ENCODE results near the gene LOXL1. TPM values are rescaled to one million over a fixed set of nuclear protein-coding genes. Genes with fewer than 3 reads are reported as not detected.

LOXL1 gene
- total and polyA plus RNA-seq, 10 of the 15 experiments (the other 5 are each of a cell fraction or from before 2014, with no cell fraction given) = 0.07 to 0.15 TPM; not detected in 8

GRCh38 chr15:73965758-73966113 lies 39.5 kb downstream of the LOXL1 start:
- Histone ChIP-seq H3K79me2 (ENCODE audit: control insufficient read depth, insufficient read depth, low read length) (no peaks in the 10 kb centered on the region), H3K4me3 (no peak overlapping the region), H3K4me2 (ENCODE audit: control insufficient read depth, insufficient read depth) (peak overlapping the region; percentile 47; the same call in 1 of the 2 replicates), H3K27ac (ENCODE audit: control insufficient read depth, insufficient read depth) (peak overlapping the region; percentile 86), H3K4me1 (ENCODE audit: control insufficient read depth, insufficient read depth, low read length) (peaks cover 22% of the 10 kb centered on the region), H3K9me3 (replicated peaks; ENCODE audit: control insufficient read depth, insufficient read depth, low read length) (no peaks in the 10 kb centered on the region), H2AFZ (ENCODE audit: control insufficient read depth, low read depth, low read length) (peak overlapping the region; percentile 49), H3K36me3 (ENCODE audit: control insufficient read depth in 2 of 2, insufficient read depth in 2 of 2, low read length in 1 of 2) (no peaks in the 10 kb centered on the region), H4K20me1 (ENCODE audit: control insufficient read depth, insufficient read depth) (no peaks in the 10 kb centered on the region), H3K9ac (ENCODE audit: control insufficient read depth, insufficient read depth, low read length) (0 out of 2 replicates have a peak overlapping the region, but pooled peaks have one; percentile 17), H3K27me3 (replicated peaks in 1 of 2; ENCODE audit: control insufficient read depth in 2 of 2, insufficient read depth in 2 of 2, low read length in 1 of 2) (no peaks in the 10 kb centered on the region)
- SMC1A ChIA-PET (ENCODE audit: uncharacterized antibody, unreplicated experiment) = interaction anchor here (0.6 to 1.6 kb wide), 5 partner anchors 9 to 158 kb away, joined by 3 to 7 read pairs (median 3); no protein-coding TSS in a partner anchor
- CTCF ChIA-PET = interaction anchor here (0.6 to 2.5 kb wide), 17 partner anchors 9 to 445 kb away, joined by 3 to 20 read pairs (median 4); partner anchors contain the start of gene PML
- FAIRE-seq = peak; percentile 94
- in situ Hi-C loops (cut with MboI) (loop anchor here (10.0 kb wide), 1 partner anchor 339 kb away; no protein-coding TSS in a partner anchor), intact Hi-C loops (cut with micrococcal nuclease; ENCODE audit: unreplicated experiment) (no loop called here)
- RAD21 ChIA-PET (ENCODE audit: unreplicated experiment) = interaction anchor here (0.7 to 2.9 kb wide), 2 partner anchors 15 to 258 kb away, joined by 3 to 10 read pairs; no protein-coding TSS in a partner anchor
- POLR2A ChIA-PET = interaction anchor here (0.6 to 0.8 kb wide), 2 partner anchors 56 to 231 kb away, joined by 3 to 5 read pairs; no protein-coding TSS in a partner anchor
- no peak for DNase-seq (ENCODE audit: low read depth, low spot score)
- ATAC-seq = peak; percentile 83
- WGBS (ENCODE audit: insufficient coverage, insufficient replicate concordance, low lambda C conversion rate, missing lambda C conversion rate) = 0% methylated on average over 1 of the region's 2 CpGs
- no TSS peak for BruUV-seq (replicated peaks)
- TF ChIP-seq EP300 (IDR thresholded peaks at IDR 0.05; ENCODE audit: borderline replicate concordance in 1 of 2, control insufficient read depth in 1 of 2, low read depth in 2 of 2, low read length in 2 of 2) = 0 out of 4 replicates have a peak, but pooled peaks of 1 of the 2 experiments have one; percentile 35
- TF ChIP-seq POLR2AphosphoS5 (IDR thresholded peaks at IDR 0.05; ENCODE audit: low read length) = no peak
- TF ChIP-seq EED (IDR thresholded peaks at IDR 0.05; ENCODE audit: low read depth) = peak; percentile 83
- TF ChIP-seq YY1 (IDR thresholded peaks at IDR 0.05; ENCODE audit: low read depth, low read length) = peak; percentile 52; the same call in 1 of the 2 replicates
- TF ChIP-seq CHD2 (IDR thresholded peaks at IDR 0.05; ENCODE audit: borderline replicate concordance, low read depth, low read length) = no peak
- TF ChIP-seq PKNOX1 (IDR thresholded peaks at IDR 0.05) = no peak
- TF ChIP-seq PAX5 (IDR thresholded peaks at IDR 0.05; ENCODE audit: borderline replicate concordance, low read depth, low read length) = 0 out of 2 replicates have a peak, but pooled peaks have one; percentile 21
- TF ChIP-seq POU2F2 (IDR thresholded peaks at IDR 0.05; ENCODE audit: borderline replicate concordance, low read depth, low read length) = peak; percentile 85; the same call in 2 of the 3 replicates
- 0 out of 2 replicates have a peak, but pooled peaks have one; percentile 39 for TF ChIP-seq TCF3 (IDR thresholded peaks at IDR 0.05; ENCODE audit: borderline replicate concordance, insufficient read depth, low read depth, low read length)
- no peak for TF ChIP-seq CBX5 (IDR thresholded peaks at IDR 0.05; ENCODE audit: low read depth)
- peak; percentile 71 for TF ChIP-seq RELB (IDR thresholded peaks at IDR 0.05; ENCODE audit: low read depth)
- 0 out of 2 replicates have a peak, but pooled peaks have one; percentile 3 for TF ChIP-seq NR2F1 (conservative IDR thresholded peaks at IDR 0.05)
- TF ChIP-seq PRDM15 (CRISPR knock-in tag; IDR thresholded peaks at IDR 0.05) = no peak
- peak; percentile 43; the same call in 1 of the 2 replicates for TF ChIP-seq MAX (IDR thresholded peaks at IDR 0.05; ENCODE audit: low read depth, low read length)
- peak; percentile 11; the same call in 1 of the 2 replicates for TF ChIP-seq MTA2 (IDR thresholded peaks at IDR 0.05; ENCODE audit: low read depth)
- TF ChIP-seq JUNB (IDR thresholded peaks at IDR 0.05) = no peak
- peak; percentile 65 to 96 for TF ChIP-seq SRF (IDR thresholded peaks at IDR 0.05; ENCODE audit: low read depth in 2 of 2, low read length in 2 of 2)
